NCI-H2196 treated with DMSO at 0.1 percent for 48 hours (cell line): ENCODE measurements around the gene ARHGEF38.
A peak's percentile ranks its signal among the peaks of the same experiment; 100 is the strongest.

Experiments used
- DNase-seq: peaks from one replicate; lab custom pipeline; 2025; ENCODE audit not compliant: unreplicated experiment; lab: John Stamatoyannopoulos, UW

Gene ARHGEF38

GRCh38 chr4:105558277-105558676 lies 5.9 kb downstream of the ARHGEF38 start:
- no peak for DNase-seq

GRCh38 chr4:105560421-105560848 lies 8.0 kb downstream of the ARHGEF38 start:
- no peak for DNase-seq

- no peak for DNase-seq
Observed at GRCh38 chr4:105563352-105563751, 10.9 kb downstream of the ARHGEF38 start.

DNA sequence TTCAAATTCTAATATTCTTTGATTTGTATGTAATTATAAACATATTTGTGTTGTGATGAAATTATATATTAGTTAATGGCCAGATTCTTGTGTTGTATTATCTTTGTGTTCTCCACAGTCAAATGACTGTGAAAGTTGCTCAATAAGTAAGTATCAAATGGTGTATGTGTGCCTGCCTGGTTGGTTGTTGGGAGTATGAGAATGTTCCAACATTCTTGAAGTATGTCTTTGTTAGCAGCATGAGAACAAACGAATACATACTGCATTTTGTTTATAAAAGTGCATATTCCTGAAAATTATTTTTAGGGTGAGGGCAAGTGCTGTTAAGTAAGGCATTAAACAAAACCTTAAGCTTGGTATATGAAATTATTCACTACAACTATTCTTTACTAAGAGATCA lies 16.2 kb downstream of the ARHGEF38 start:
- DNase-seq = no peak

DNA sequence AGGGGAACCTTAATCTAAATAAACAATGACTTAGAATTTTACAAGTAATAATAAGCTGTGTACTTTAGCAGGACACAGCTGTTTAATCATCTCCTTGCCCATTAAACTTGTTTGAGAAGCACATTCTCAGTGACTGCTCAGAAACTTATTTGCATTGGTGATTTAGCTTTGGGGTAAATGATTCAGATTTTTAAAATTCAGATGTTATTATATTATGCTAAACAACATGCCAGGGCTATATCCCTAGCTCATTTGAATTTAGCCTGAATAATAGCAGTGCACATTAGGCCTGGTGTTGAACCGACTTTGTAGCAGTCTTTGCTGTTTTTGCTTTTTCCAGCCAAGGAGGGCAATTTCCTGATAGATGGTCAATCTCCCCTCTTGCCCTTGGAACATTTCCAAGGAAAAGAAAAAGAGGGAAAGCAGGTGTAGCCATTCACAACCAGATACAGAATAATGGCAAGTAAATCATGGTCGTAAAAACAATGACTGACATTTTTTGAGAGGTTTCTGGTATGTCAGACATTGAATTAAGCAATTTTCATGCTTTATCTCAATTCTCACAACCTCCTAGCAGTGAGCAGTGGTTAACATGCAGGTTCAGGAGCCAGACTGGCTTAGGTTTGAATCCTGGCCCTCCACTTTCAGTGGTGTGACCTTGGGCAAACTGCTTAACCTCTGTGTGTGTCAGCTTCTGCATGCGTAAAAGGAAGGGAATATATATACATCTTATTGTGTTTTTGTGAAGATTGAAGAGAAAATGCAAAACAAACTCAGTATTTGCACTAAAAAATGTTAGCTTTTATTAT lies 16.8 kb downstream of the ARHGEF38 start:
- no peak for DNase-seq

- no peak for DNase-seq
Observed at GRCh38 chr4:105569866-105570236, 17.4 kb downstream of the ARHGEF38 start.

- DNase-seq = no peak
Observed at GRCh38 chr4:105572296-105572695, 19.9 kb downstream of the ARHGEF38 start.

DNA sequence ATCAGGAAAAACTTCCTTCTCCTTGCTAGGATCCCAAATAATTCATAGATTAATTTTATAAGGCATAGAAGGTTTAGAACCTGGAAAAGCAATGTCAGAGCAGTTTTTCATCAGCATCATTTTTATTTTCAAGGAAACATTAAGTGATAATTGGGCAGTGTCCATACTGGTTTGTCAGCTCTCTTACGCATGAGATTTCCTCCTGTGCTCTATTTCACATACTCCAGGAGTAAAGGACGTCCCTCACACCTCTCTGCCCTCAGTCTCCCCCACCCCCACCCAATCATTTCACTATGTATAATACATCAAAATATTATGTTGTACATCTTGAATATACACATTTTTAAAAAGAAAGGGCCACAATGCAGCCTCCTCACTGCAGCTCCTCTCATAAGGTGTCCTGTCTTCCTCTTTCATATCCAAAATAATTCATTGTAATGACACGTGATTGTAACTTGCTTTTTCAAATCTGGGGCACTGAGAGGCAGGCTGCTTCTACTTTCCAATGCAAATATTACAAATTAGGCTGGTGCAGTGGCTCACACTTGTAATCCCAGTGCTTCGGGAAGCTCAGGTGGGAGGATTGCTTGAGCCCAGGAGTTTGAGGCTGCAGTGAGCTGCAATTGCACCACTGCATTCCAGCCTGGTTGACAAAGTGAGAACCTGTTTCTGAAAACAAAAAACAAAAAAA lies 34.4 kb downstream of the ARHGEF38 start:
- DNase-seq = no peak

- DNase-seq = no peak
Observed at GRCh38 chr4:105587841-105588240, 35.4 kb downstream of the ARHGEF38 start.

DNA sequence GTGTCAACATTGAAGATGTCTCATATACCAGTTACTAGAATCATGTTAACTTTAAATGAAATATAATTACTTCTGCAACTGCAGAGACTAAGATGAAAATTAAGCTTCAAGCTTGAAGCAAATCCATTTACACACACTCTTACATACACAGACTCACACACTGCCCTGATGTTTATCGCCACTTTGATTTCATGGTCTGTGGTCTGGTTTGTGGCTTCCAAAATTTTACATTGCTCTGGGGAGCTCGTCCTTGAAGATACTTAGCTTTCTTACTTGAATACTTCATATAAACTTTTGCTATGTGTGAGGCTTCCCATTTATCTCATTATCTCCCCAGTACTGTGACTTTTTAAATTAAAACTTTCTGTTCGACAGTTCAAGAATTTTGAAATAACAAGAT lies 35.8 kb downstream of the ARHGEF38 start:
- DNase-seq = no peak

DNA sequence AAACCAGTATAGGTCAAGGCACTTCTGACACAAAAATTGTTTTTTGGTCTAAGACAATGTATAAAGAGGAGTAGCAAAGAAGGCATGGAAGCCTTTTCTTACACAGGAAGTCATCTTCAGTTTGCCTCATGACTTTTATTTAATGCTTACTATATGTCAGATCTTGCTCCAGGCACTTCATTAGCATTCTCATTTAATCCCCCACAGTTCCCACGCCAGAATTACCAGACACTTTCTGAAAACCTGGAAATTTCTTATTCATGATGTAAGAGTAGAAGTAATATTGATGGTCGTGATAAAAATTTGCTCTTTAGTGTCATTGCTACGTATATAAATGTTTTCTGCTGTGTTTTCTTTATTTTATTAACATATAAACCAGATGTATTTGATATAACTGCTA lies 39.2 kb downstream of the ARHGEF38 start:
- no peak for DNase-seq

DNA sequence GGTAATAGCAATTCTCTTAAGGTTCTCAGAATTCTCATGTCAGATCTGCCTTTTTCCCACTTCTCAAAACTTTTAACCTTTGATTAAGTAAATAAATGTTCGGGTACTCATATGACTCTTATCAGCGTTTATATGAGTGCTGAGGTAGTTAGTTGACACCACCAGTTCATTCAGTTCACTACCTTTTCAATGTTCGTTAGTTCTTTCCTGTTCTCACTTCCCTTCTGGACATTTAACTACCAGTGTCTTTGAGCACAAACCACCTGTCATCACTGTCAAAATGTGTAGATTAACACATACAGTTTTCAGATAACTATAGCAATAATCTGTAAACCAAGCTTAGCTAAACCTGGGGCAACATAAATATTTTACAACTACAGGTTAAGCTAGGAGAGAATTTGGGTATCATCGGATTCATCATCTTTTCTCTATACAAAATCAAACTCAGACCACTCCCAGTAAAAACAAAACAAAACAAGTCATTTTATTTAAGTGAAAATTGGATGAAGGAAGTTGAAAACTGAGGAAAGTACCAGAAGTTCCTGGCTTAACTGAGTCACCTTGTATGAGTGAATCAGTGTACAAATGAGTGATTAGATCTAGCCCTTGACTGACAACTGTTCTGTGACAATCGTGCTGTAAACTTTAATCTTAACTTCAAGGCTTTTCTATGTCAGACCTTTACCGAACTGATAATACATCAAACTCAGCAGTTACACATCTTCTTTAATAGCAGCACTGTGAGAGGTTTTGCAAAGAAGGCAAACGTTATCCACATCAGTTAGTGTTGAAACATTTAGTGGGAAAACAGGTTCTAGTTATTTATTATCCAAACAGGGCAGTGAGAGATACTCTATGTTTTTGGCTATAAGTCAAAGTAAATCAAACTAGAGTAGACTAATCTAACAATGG lies 41.9 kb downstream of the ARHGEF38 start:
- DNase-seq = peak; percentile 0

GRCh38 chr4:105596684-105597083 lies 44.3 kb downstream of the ARHGEF38 start:
- no peak for DNase-seq

DNA sequence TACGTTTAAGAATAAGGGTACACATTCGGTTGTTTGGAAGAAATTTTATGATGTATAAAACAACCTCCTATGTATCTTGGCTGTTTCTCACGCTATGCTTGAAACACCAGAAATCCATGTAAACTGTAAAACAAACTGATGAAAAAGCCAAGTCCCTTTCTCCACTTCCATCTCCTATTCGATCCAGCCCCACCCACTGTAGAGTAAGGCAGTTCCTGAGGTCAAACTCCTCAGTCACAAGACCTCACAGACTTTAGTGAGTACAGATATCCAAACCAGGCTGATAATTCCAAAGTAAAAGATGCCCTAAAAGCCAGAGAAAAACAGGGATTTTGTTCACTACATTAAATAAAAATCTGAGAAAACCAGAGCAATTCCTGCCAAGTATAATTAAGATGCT lies 45.6 kb downstream of the ARHGEF38 start:
- DNase-seq = no peak

DNA sequence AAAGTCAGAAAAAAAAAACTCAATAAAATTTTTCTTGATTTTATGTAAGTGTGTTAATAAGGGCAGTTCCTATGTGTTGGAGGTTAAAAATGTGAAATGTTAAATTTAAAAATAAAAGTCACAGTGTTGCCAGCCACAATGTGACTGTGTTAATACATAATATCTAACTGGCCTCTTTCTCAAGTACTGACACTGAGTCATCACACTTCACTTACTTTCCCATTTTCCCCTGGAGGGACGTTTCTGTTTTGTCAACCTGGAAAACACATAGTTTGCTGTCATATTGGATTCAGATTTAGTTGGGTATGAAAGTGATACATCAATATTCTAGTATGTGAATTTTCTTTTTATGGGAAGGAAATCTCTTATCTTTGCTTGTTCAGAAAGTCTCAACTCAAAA lies 46.4 kb downstream of the ARHGEF38 start:
- DNase-seq = no peak

DNA sequence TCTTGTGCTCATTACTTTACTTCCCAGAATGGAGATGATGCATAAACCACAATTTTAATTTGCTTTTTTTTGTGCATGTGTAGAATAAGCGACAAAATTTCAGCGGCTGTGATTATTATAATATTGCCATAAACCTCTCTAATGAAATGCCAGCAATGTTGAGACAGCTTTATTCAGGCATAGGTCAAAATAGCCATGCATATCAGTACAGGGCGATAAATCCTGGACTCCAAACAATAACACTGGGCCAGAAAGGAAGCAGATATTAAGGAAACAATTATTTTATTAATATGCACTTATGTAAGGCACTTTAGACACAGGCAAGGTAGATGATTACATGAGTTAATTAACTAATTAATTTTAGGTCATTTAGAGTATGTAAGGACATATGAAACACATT lies 47.1 kb downstream of the ARHGEF38 start:
- no peak for DNase-seq

- no peak for DNase-seq
Observed at GRCh38 chr4:105599932-105600655, 47.7 kb downstream of the ARHGEF38 start.

DNA sequence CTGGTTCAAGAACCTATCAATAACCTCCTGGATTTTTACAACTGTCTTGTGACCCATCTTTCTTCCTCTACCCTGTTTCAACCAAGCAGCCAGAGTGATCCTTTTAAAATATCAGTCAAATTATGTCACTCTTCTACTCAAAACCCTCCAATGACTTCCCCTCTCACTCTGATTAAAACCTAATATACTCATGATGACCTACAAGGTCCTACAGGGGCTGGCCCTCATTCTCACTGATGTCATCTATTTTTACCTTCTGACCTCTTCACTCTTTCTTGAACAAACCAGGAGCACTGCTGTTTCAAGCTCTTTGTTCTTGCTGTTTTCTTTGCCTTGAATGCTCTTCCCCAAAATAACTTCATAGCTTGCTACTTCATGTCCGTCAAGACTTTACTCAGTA lies 48.5 kb downstream of the ARHGEF38 start:
- no peak for DNase-seq

- no peak for DNase-seq
Observed at GRCh38 chr4:105601406-105601805, 49.0 kb downstream of the ARHGEF38 start.

- no peak for DNase-seq
Observed at GRCh38 chr4:105603158-105603557, 50.7 kb downstream of the ARHGEF38 start.

GRCh38 chr4:105605493-105605892 lies 53.1 kb downstream of the ARHGEF38 start:
- DNase-seq = peak; percentile 1
